Suprapubic skin (tissue), 4 donors: ENCODE results near the gene NEUROD6. TPM values are rescaled to one million over a fixed set of nuclear protein-coding genes. Genes with fewer than 3 reads are reported as not detected.

Experiments used
- DNase-seq, 2 donors: peaks; one replicate each; pipeline ENCODE4 v3.0.0-alpha.2; 2019; ENCODE audit warnings: low spot score in 2 of 2
- H3K27ac ChIP-seq: fragments of 200-600 bp; sonication (generic); one replicate; pipeline ENCODE4 v1.5.1; 2019
- H3K27me3 ChIP-seq: fragments of 200-600 bp; sonication (generic); one replicate; pipeline ENCODE4 v1.5.1; 2019
- H3K36me3 ChIP-seq: fragments of 200-600 bp; sonication (generic); one replicate; pipeline ENCODE4 v1.5.1; 2019
- H3K4me1 ChIP-seq: fragments of 200-600 bp; sonication (generic); one replicate; pipeline ENCODE4 v1.5.1; 2019
- H3K4me3 ChIP-seq: fragments of 200-600 bp; sonication (generic); one replicate; pipeline ENCODE4 v1.5.1; 2019; ENCODE audit warnings: mild to moderate bottlenecking
- H3K9me3 ChIP-seq: fragments of 200-600 bp; sonication (generic); one replicate; pipeline ENCODE4 v1.5.1; 2019
- EP300 ChIP-seq: sonication (generic); formaldehyde crosslinking; IDR thresholded peaks from one replicate; pipeline ENCODE4 v1.6.1; 2017; ENCODE audit warnings: antibody characterized with exemption
- POLR2A ChIP-seq, 2 donors: fragments of 450-650 bp; IDR thresholded peaks; one replicate each; pipeline ENCODE4 v1.6.1; 2017; ENCODE audit warnings: antibody characterized with exemption in 2 of 2, mild to moderate bottlenecking in 2 of 2, moderate library complexity in 2 of 2
- POLR2AphosphoS5 ChIP-seq, 3 donors: sonication (generic); formaldehyde crosslinking; IDR thresholded peaks; one replicate each; pipeline ENCODE4 v1.6.1; 2017; ENCODE audit warnings: antibody characterized with exemption in 3 of 3
- WGBS: methylation state at CpG from one replicate; pipeline ENCODE4 v1.1.5; 2018; 5-methylcytosine and 5-hydroxymethylcytosine counted together
- total RNA-seq, 4 donors: library from RNA; depleted of rRNA; stranded (reverse); fragments of >200 nt; gene quantifications; one replicate each; pipeline ENCODE4 v1.1.0, GENCODE V29; 2016
- TF ChIP-seq, protein P1 (sequence below), 2 donors: fragments of 200-600 bp in 1 of 2; fragments of 450-650 bp in 1 of 2; sonication (generic) in 1 of 2; IDR thresholded peaks; one replicate each; pipeline ENCODE4 v1.5.1; 2016 to 2019; ENCODE audit warnings: antibody characterized with exemption in 2 of 2, mild to moderate bottlenecking in 1 of 2, moderate library complexity in 1 of 2

The NEUROD6 gene
- total RNA-seq, 4 donors from 2014 or later, result not detected

GRCh38 chr7:31371621-31372020 is 31.1 kb upstream of the NEUROD6 start:
- DNase-seq, result no peak
- TF ChIP-seq POLR2AphosphoS5 (IDR thresholded peaks at IDR 0.05) (no peak), EP300 (no peak), POLR2A (IDR thresholded peaks at IDR 0.05) (no peak)
- TF ChIP-seq, protein P1, sequence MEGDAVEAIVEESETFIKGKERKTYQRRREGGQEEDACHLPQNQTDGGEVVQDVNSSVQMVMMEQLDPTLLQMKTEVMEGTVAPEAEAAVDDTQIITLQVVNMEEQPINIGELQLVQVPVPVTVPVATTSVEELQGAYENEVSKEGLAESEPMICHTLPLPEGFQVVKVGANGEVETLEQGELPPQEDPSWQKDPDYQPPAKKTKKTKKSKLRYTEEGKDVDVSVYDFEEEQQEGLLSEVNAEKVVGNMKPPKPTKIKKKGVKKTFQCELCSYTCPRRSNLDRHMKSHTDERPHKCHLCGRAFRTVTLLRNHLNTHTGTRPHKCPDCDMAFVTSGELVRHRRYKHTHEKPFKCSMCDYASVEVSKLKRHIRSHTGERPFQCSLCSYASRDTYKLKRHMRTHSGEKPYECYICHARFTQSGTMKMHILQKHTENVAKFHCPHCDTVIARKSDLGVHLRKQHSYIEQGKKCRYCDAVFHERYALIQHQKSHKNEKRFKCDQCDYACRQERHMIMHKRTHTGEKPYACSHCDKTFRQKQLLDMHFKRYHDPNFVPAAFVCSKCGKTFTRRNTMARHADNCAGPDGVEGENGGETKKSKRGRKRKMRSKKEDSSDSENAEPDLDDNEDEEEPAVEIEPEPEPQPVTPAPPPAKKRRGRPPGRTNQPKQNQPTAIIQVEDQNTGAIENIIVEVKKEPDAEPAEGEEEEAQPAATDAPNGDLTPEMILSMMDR (IDR thresholded peaks at IDR 0.05), result no peak
- H3K27me3 ChIP-seq, result no peaks in the 10 kb centered on the region
- H3K36me3 ChIP-seq, result no peaks in the 10 kb centered on the region
- 86% methylated on average over 2 of the region's 2 CpGs for WGBS
- H3K9me3 ChIP-seq, result no peaks in the 10 kb centered on the region
- H3K4me1 ChIP-seq, result no peaks in the 10 kb centered on the region
- no peak overlapping the region for H3K4me3 ChIP-seq
- H3K27ac ChIP-seq, result no peak overlapping the region

DNA sequence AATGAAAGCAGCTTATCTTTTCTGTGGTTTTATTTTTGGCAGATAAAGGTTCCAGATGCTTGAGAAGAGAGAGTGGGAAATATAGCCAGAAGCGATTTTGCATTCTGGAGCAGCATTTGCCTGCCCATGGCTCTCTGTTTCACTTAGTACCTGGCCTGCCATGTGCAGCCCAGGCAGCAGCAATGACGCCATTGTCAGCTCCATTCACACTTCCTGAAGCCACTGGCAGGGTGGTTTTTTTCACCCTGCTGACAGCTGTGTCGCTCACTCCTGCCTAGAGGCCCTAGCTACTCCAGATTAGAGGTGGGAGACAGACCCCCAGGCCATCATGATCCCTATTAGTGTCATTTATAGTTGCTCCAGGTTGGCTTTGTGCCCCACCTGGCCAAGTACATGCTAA is 30.1 kb upstream of the NEUROD6 start:
- TF ChIP-seq POLR2A (IDR thresholded peaks at IDR 0.05) (no peak), EP300 (no peak), POLR2AphosphoS5 (IDR thresholded peaks at IDR 0.05) (no peak)
- TF ChIP-seq, protein P1 (IDR thresholded peaks at IDR 0.05), result no peak
- 42% methylated on average over 3 of the region's 3 CpGs for whole genome bisulfite sequencing
- Histone ChIP-seq H3K27me3 (no peaks in the 10 kb centered on the region), H3K36me3 (no peaks in the 10 kb centered on the region), H3K4me3 (no peak overlapping the region), H3K9me3 (no peaks in the 10 kb centered on the region), H3K27ac (no peak overlapping the region), H3K4me1 (no peaks in the 10 kb centered on the region)
- DNase-seq, result no peak

DNA sequence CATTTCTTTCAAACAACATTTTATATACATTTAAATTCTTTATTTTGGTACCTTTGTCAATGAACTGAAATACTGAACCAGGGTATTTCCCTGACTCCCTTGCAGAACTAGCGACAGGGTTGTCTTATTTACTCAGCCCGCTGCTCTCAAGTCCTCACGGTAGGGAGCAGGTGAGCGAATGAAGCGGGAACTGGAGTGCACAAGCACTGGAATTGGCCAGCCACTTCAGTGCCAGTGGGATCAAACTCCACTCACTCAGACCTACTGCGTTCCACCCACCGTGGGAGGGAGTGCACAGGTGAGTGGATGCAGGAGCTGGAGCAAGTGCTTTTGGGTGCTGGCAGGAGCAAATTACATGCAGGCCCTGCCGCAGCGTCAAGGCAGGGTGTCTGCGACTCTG is 28.1 kb upstream of the NEUROD6 start:
- 82% methylated on average over 10 of the region's 10 CpGs for WGBS
- TF ChIP-seq POLR2A (IDR thresholded peaks at IDR 0.05), result no peak
- no peak for TF ChIP-seq POLR2AphosphoS5 (IDR thresholded peaks at IDR 0.05)
- TF ChIP-seq, protein P1 (IDR thresholded peaks at IDR 0.05), result no peak
- no peak for TF ChIP-seq EP300
- Histone ChIP-seq H3K36me3 (no peaks in the 10 kb centered on the region), H3K9me3 (no peaks in the 10 kb centered on the region), H3K4me1 (no peaks in the 10 kb centered on the region), H3K27ac (no peak overlapping the region), H3K27me3 (no peaks in the 10 kb centered on the region), H3K4me3 (no peak overlapping the region)
- DNase-seq, result no peak

DNA sequence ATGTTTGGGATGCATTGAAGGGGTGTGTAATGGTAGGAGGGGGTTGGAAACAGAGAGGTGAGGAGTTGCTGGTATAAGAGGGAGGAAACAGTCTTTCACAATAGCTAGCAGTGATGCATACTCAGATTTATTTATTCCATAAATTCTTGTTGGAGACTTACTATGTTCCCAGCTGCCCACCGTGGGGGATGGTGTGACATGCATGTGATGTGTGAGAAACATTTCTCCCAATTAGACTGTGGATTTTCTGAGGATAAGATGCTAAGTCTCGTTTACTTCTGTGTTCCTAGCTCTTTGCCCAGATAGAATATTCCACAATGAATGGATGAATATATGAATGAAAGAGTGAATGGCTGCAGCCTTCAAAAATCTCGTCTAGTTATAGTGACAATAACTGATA is 23.0 kb upstream of the NEUROD6 start:
- no peaks in the 10 kb centered on the region for H3K27me3 ChIP-seq
- 79% methylated on average over 3 of the region's 3 CpGs for WGBS
- H3K27ac ChIP-seq, result no peak overlapping the region

GRCh38 chr7:31363051-31363450 is 22.5 kb upstream of the NEUROD6 start:
- DNase-seq, result no peak
- Histone ChIP-seq H3K27ac (no peak overlapping the region), H3K4me1 (no peaks in the 10 kb centered on the region), H3K36me3 (no peaks in the 10 kb centered on the region), H3K4me3 (no peak overlapping the region), H3K9me3 (no peaks in the 10 kb centered on the region), H3K27me3 (no peaks in the 10 kb centered on the region)
- TF ChIP-seq, protein P1 (IDR thresholded peaks at IDR 0.05), result no peak
- no peak for TF ChIP-seq EP300
- TF ChIP-seq POLR2AphosphoS5 (IDR thresholded peaks at IDR 0.05), result no peak
- no peak for TF ChIP-seq POLR2A (IDR thresholded peaks at IDR 0.05)
- WGBS, result 53% methylated on average over 5 of the region's 5 CpGs

More for the DNA sequence above, 23.0 kb upstream of the NEUROD6 start:
- no peak overlapping the region for H3K4me3 ChIP-seq
- no peaks in the 10 kb centered on the region for H3K9me3 ChIP-seq
- no peaks in the 10 kb centered on the region for H3K36me3 ChIP-seq
- no peak for TF ChIP-seq EP300
- TF ChIP-seq, protein P1 (IDR thresholded peaks at IDR 0.05), result no peak
- TF ChIP-seq POLR2AphosphoS5 (IDR thresholded peaks at IDR 0.05), result no peak
- TF ChIP-seq POLR2A (IDR thresholded peaks at IDR 0.05), result no peak
- no peak for DNase-seq
- no peaks in the 10 kb centered on the region for H3K4me1 ChIP-seq
